Liver (tissue), 9 donors: Measurements from ENCODE around the gene MALAT1. TPM values are rescaled to one million over a fixed set of nuclear protein-coding genes. Genes with fewer than 3 reads are reported as not detected.

Experiments used
- DNase-seq: peaks from one replicate; pipeline ENCODE4 v3.0.0-alpha.2; 2017; ENCODE audit warnings: low spot score
- H3K27ac ChIP-seq, 2 donors: one replicate each; pipeline ENCODE4 v1.7.0; 2013; ENCODE audit warnings: inconsistent platforms in 2 of 2, low read length in 2 of 2, control low read depth in 1 of 2, low read depth in 1 of 2, mild to moderate bottlenecking in 1 of 2
- H3K27me3 ChIP-seq, 4 donors: one replicate each; pipeline versions ENCODE4 v1.6.1 to v1.7.0; 2013; ENCODE audit warnings: low read length in 3 of 4, inconsistent platforms in 1 of 4, mild to moderate bottlenecking in 1 of 4, moderate library complexity in 1 of 4; ENCODE audit not compliant: control insufficient read depth in 4 of 4, insufficient read depth in 4 of 4
- H3K36me3 ChIP-seq, 4 donors: one replicate each; pipeline versions ENCODE4 v1.6.1 to v1.7.0; 2013; ENCODE audit warnings: low read length in 3 of 4, mild to moderate bottlenecking in 3 of 4, low read depth in 1 of 4, moderate library complexity in 1 of 4; ENCODE audit not compliant: control insufficient read depth in 4 of 4, insufficient read depth in 3 of 4
- H3K4me1 ChIP-seq, 4 donors: one replicate each; pipeline versions ENCODE4 v1.6.1 to v1.7.0; 2013; ENCODE audit warnings: low read length in 3 of 4, mild to moderate bottlenecking in 3 of 4, moderate library complexity in 1 of 4; ENCODE audit not compliant: control insufficient read depth in 4 of 4, insufficient read depth in 4 of 4
- H3K4me3 ChIP-seq, 3 donors: one replicate each; pipeline versions ENCODE4 v1.6.1 to v1.7.0; 2013; ENCODE audit warnings: low read length in 3 of 3, control low read depth in 1 of 3, low read depth in 1 of 3, mild to moderate bottlenecking in 1 of 3
- H3K9ac ChIP-seq, 2 donors: one replicate each; pipeline ENCODE4 v1.7.0; 2013; ENCODE audit warnings: low read length in 2 of 2, mild to moderate bottlenecking in 2 of 2, moderate library complexity in 2 of 2, control low read depth in 1 of 2, low read depth in 1 of 2
- H3K9me3 ChIP-seq, 4 donors: one replicate each; pipeline versions ENCODE4 v1.6.1 to v1.7.0; 2013; ENCODE audit warnings: low read length in 3 of 4; ENCODE audit not compliant: control insufficient read depth in 4 of 4
- CTCF ChIP-seq: fragments of 150-350 bp; IDR thresholded peaks from 2 replicates; pipeline ENCODE4 v1.5.1; 2017; ENCODE audit warnings: improper control_type of control experiment, low read depth, low read length; ENCODE audit not compliant: missing input control
- EGR1 ChIP-seq, 2 donors: IDR thresholded peaks; 2 replicates each; pipeline ENCODE4 v1.6.1; 2016 to 2018; ENCODE audit warnings: antibody characterized with exemption in 2 of 2, low read depth in 2 of 2
- FOXA1 ChIP-seq: IDR thresholded peaks from 2 replicates; pipeline ENCODE4 v1.6.1; 2016; ENCODE audit warnings: antibody characterized with exemption
- FOXA2 ChIP-seq: IDR thresholded peaks from 2 replicates; pipeline ENCODE4 v1.6.1; 2016; ENCODE audit warnings: antibody characterized with exemption
- GABPA ChIP-seq, 2 donors: IDR thresholded peaks in 1 of 2; conservative IDR thresholded peaks in 1 of 2; 2 replicates each; pipeline ENCODE4 v1.6.1; 2016; ENCODE audit warnings: antibody characterized with exemption in 2 of 2, mild to moderate bottlenecking in 1 of 2, moderate library complexity in 1 of 2
- HNF4A ChIP-seq, 2 donors: conservative IDR thresholded peaks; 2 replicates each; pipeline ENCODE4 v1.6.1; 2016; ENCODE audit warnings: antibody characterized with exemption in 2 of 2, mild to moderate bottlenecking in 2 of 2
- HNF4G ChIP-seq: IDR thresholded peaks from 2 replicates; pipeline ENCODE4 v1.6.1; 2016; ENCODE audit warnings: antibody characterized with exemption
- JUND ChIP-seq, 2 donors: IDR thresholded peaks; 2 replicates each; pipeline ENCODE4 v1.6.1; 2016; ENCODE audit warnings: antibody characterized with exemption in 2 of 2
- MAX ChIP-seq: IDR thresholded peaks from 2 replicates; pipeline ENCODE4 v1.6.1; 2016; ENCODE audit warnings: antibody characterized with exemption
- NR2F2 ChIP-seq: IDR thresholded peaks from 2 replicates; pipeline ENCODE4 v1.6.1; 2016; ENCODE audit warnings: antibody characterized with exemption
- RAD21 ChIP-seq, 2 donors: IDR thresholded peaks; 2 replicates each; pipeline ENCODE4 v1.6.1; 2016; ENCODE audit warnings: antibody characterized with exemption in 2 of 2, mild to moderate bottlenecking in 2 of 2
- REST ChIP-seq: IDR thresholded peaks from 2 replicates; pipeline ENCODE4 v1.6.1; 2016; ENCODE audit warnings: antibody characterized with exemption, mild to moderate bottlenecking
- RXRA ChIP-seq, 2 donors: IDR thresholded peaks; 2 replicates each; pipeline ENCODE4 v1.6.1; 2017 to 2018; ENCODE audit warnings: antibody characterized with exemption in 2 of 2, mild to moderate bottlenecking in 1 of 2
- SP1 ChIP-seq: IDR thresholded peaks from 2 replicates; pipeline ENCODE4 v1.6.1; 2018; ENCODE audit warnings: antibody characterized with exemption, mild to moderate bottlenecking
- TAF1 ChIP-seq: conservative IDR thresholded peaks from 2 replicates; pipeline ENCODE4 v1.6.1; 2016; ENCODE audit warnings: antibody characterized with exemption, mild to moderate bottlenecking
- YY1 ChIP-seq: IDR thresholded peaks from 2 replicates; pipeline ENCODE4 v1.6.1; 2016; ENCODE audit warnings: antibody characterized with exemption, mild to moderate bottlenecking
- ZBTB33 ChIP-seq: IDR thresholded peaks from 2 replicates; pipeline ENCODE4 v1.6.1; 2016; ENCODE audit warnings: antibody characterized with exemption
- WGBS: extraction: QIAGEN DNeasy Blood & Tissue Kit; methylation state at CpG from one replicate; pipeline ENCODE4 v1.1.7; 2013; 5-methylcytosine and 5-hydroxymethylcytosine counted together
- polyA plus RNA-seq, 2 donors: library from polyadenylated mRNA; stranded (reverse) in 1 of 2; unstranded in 1 of 2; fragments of 200-250 nt in 1 of 2; fragments of >200 nt in 1 of 2; fragmentation: Nextera tagmentation in 1 of 2; extraction: Ambion mirVana in 1 of 2; gene quantifications; one replicate each; pipeline versions ENCODE4 v1.2.1 to v1.2.3, GENCODE V29; 2013 to 2015
- total RNA-seq, 2 donors: library from RNA; depleted of rRNA; stranded (reverse); fragments of >200 nt; gene quantifications; one replicate each; pipeline ENCODE4 v1.2.3, GENCODE V29; 2014
- TF ChIP-seq, protein P1 (sequence below): IDR thresholded peaks from 2 replicates; pipeline ENCODE4 v1.6.1; 2016; ENCODE audit warnings: antibody characterized with exemption
- donor health status: healthy.
- donor health status: healthy.
- donor health status: healthy.
- donor health status: healthy.
- donor health status: healthy.

MALAT1 gene
- total and polyA plus RNA-seq, 4 donors: 11.9 to 8,306 (median 3,778) TPM

DNA sequence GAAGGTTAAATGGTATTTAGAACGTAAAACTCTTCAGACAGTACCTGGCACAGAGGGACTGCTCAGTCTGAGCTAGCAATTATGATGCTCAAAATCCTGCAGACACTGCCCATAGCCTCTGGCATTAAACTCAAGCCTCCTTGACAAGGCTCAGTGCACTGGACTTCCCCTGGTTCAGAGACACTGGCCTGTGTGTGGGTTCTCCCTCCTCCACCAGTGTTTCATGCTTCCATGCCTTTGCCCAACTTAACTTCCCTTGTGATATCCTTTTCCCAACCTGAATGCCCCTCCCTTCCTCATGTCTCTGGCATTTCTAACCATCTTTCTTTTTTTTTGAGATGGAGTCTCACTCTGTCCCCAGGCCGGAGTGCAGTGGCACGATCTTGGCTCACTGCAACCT lies 50.3 kb downstream of the MALAT1 start (continued):
- TF ChIP-seq REST: no peak
- TF ChIP-seq CTCF: no peak

- H3K4me3 ChIP-seq: peak overlapping the region in 1 of 3 donors; percentile 3
- no peaks in the 10 kb centered on the region for H3K27me3 ChIP-seq
- H3K4me1 ChIP-seq: peaks cover 6 to 38% (median 14%) of the 10 kb centered on the region in 4 donors
- peak overlapping the region; percentile 82 to 91 for H3K27ac ChIP-seq
- H3K9me3 ChIP-seq: no peaks in the 10 kb centered on the region
- 52% methylated on average over 17 of the region's 17 CpGs for WGBS
- peak; percentile 98 for TF ChIP-seq RXRA (IDR thresholded peaks at IDR 0.05)
- no peak for TF ChIP-seq YY1
- peak; percentile 100 for TF ChIP-seq NR2F2
- peak; percentile 48 for TF ChIP-seq CTCF
- TF ChIP-seq ZBTB33: no peak
- peak; percentile 30 for TF ChIP-seq REST
- TF ChIP-seq, protein P1, sequence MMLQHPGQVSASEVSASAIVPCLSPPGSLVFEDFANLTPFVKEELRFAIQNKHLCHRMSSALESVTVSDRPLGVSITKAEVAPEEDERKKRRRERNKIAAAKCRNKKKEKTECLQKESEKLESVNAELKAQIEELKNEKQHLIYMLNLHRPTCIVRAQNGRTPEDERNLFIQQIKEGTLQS: no peak
- peak; percentile 73 for TF ChIP-seq HNF4G
- TF ChIP-seq FOXA1: peak; percentile 14
- TF ChIP-seq FOXA2: peak; percentile 49
- TF ChIP-seq TAF1: no peak
- TF ChIP-seq JUND (IDR thresholded peaks at IDR 0.05): peak in 1 of 2 donors; percentile 34
- peak; percentile 91 to 94 for TF ChIP-seq HNF4A (conservative IDR thresholded peaks at IDR 0.05)
- peak in 1 of 2 donors; percentile 46 for TF ChIP-seq GABPA (IDR thresholded peaks at IDR 0.05 in 1 of 2, conservative IDR thresholded peaks at IDR 0.05 in 1 of 2)
- peak in 1 of 2 donors; percentile 38 for TF ChIP-seq RAD21 (IDR thresholded peaks at IDR 0.05)
- TF ChIP-seq EGR1 (IDR thresholded peaks at IDR 0.05; ENCODE audit: low read depth in 2 of 2): no peak
- TF ChIP-seq SP1: peak; percentile 70
- no peak for TF ChIP-seq MAX
- DNase-seq: peak; percentile 81
- H3K9ac ChIP-seq: no peak overlapping the region
- H3K36me3 ChIP-seq: peaks cover 0 to 7% (median 0%) of the 10 kb centered on the region in 4 donors
Observed at GRCh38 chr11:65551572-65552387, 52.9 kb downstream of the MALAT1 start.
